ENCODE results near the gene PNMA6E.
A peak's percentile ranks its signal among the peaks of the same experiment; 100 is the strongest.
"Not testable (repeated sequence)": the region's sequence is repeated elsewhere in the genome, so short reads cannot be mapped to it uniquely, and the experiment has no call there.

The PNMA6E gene

DNA sequence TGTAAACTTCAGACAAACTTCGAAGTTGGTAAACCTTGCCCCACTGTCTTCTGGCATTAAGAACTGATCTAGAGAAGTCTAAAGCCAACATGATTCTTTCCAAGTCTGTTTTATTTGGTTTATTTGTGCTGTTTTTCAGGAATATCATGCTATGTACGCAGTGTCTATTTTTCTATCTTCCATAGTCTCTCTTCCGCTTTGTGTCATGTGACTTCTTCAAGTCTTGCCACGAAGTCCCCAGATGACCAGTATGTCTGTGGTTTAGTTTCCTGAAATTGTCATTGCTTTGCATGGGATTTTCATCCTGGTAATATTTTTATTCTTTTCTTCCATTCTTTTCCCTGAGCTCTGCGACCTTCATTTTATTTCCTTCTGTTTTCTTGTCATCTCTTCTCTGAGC is 15.1 kb downstream of the PNMA6E start:
- no peaks in the 10 kb centered on the region for H3K36me3 ChIP-seq (ENCODE audit: control insufficient read depth in 2 of 2, insufficient read depth in 1 of 2, low read length in 2 of 2)
- H3K9me3 ChIP-seq (ENCODE audit: control insufficient read depth, insufficient read depth, low read depth, low read length) = no peaks in the 10 kb centered on the region
- ChIA-PET POLR2A (no interaction called here), CTCF (interaction anchor here (0.5 to 1.7 kb wide), 3 partner anchors 24 to 1276 kb away, joined by 3 to 5 read pairs (median 4); partner anchors contain the start of gene HAUS7)
- no peaks in the 10 kb centered on the region for H3K4me1 ChIP-seq (ENCODE audit: control insufficient read depth, insufficient read depth, low read length)
- no peak for TF ChIP-seq MZF1 (tag by site-specific recombination; IDR thresholded peaks at IDR 0.05; ENCODE audit: borderline replicate concordance)
- TF ChIP-seq, protein P1, sequence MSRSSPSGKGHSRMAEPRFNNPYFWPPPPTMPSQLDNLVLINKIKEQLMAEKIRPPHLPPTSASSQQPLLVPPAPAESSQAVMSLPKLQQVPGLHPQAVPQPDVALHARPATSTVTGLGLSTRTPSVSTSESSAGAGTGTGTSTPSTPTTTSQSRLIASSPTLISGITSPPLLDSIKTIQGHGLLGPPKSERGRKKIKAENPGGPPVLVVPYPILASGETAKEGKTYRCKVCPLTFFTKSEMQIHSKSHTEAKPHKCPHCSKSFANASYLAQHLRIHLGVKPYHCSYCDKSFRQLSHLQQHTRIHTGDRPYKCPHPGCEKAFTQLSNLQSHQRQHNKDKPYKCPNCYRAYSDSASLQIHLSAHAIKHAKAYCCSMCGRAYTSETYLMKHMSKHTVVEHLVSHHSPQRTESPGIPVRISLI (tag by site-specific recombination; IDR thresholded peaks at IDR 0.05) = no peak
- TF ChIP-seq ZNF423 (tag by site-specific recombination; IDR thresholded peaks at IDR 0.05) = no peak
- no peak for TF ChIP-seq ZNF248 (tag by site-specific recombination; IDR thresholded peaks at IDR 0.05)
- no peak overlapping the region for H3K27ac ChIP-seq (ENCODE audit: extremely low read depth, low read depth, low read length)
- no peak overlapping the region for H3K4me3 ChIP-seq (ENCODE audit: low read depth, low read length)

DNA sequence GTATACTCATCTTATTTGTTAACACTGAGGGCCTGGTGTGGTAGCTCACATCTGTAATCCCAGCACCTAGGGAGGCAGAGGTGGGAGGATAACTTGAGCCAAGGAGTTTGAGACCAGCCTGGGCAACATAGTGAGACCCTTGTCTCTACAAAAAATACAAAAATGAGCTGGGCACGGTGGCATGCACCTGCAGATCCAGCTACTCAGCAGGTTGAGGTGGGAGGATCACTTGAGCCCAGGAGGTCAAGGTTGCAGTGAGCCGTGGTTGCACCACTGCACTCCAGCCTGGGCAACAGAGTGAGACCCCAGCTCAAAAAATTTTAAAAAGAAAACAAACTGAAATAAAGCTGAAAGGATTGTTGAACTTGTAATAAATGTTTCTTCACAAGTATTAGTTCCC is 16.2 kb downstream of the PNMA6E start:
- H3K4me3 ChIP-seq (ENCODE audit: low read depth, low read length); H3K9me3 ChIP-seq (ENCODE audit: control insufficient read depth, insufficient read depth, low read depth, low read length); H3K27ac ChIP-seq (ENCODE audit: extremely low read depth, low read depth, low read length); POLR2A ChIA-PET; H3K4me1 ChIP-seq (ENCODE audit: control insufficient read depth, insufficient read depth, low read length); H3K36me3 ChIP-seq (ENCODE audit: control insufficient read depth in 2 of 2, insufficient read depth in 1 of 2, low read length in 2 of 2): not testable (repeated sequence)
- CTCF ChIA-PET = interaction anchor here (1.2 kb wide), 1 partner anchor 14 kb away, joined by 4 read pairs; no protein-coding TSS in a partner anchor
- TF ChIP-seq ZNF121 (tag by site-specific recombination; IDR thresholded peaks at IDR 0.05) = peak; percentile 95

DNA sequence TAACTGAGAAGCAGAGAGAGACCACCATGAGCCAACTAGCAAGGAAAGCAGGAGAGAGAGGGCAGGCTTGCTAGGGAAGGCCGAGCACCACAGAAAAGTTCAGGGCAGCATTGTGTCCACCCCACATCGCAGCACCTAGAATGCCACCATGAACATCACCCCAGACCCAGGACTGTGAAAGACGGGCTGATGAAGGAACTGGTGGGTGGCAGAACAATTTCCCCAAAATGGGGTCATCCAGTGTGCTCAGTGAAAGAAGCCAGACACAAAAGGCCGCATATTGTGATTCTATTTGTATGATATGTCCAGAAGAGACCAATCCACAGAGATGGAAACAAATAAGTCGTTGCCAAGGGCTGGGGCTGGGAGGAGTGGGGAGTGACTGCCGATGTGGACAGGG is 16.8 kb downstream of the PNMA6E start:
- TF ChIP-seq, protein P2, sequence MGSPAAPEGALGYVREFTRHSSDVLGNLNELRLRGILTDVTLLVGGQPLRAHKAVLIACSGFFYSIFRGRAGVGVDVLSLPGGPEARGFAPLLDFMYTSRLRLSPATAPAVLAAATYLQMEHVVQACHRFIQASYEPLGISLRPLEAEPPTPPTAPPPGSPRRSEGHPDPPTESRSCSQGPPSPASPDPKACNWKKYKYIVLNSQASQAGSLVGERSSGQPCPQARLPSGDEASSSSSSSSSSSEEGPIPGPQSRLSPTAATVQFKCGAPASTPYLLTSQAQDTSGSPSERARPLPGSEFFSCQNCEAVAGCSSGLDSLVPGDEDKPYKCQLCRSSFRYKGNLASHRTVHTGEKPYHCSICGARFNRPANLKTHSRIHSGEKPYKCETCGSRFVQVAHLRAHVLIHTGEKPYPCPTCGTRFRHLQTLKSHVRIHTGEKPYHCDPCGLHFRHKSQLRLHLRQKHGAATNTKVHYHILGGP (tag by site-specific recombination; IDR thresholded peaks at IDR 0.05) = no peak
- TF ChIP-seq, protein P3, sequence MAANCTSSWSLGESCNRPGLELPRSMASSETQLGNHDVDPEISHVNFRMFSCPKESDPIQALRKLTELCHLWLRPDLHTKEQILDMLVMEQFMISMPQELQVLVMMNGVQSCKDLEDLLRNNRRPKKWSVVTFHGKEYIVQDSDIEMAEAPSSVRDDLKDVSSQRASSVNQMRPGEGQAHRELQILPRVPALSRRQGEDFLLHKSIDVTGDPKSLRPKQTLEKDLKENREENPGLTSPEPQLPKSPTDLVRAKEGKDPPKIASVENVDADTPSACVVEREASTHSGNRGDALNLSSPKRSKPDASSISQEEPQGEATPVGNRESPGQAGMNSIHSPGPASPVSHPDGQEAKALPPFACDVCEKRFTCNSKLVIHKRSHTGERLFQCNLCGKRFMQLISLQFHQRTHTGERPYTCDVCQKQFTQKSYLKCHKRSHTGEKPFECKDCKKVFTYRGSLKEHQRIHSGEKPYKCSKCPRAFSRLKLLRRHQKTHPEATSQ (tag by site-specific recombination; IDR thresholded peaks at IDR 0.05) = no peak
- TF ChIP-seq HOXD13 (CRISPR knock-in tag; IDR thresholded peaks at IDR 0.05; ENCODE audit: borderline replicate concordance) (no peak), ZNF211 (tag by site-specific recombination; IDR thresholded peaks at IDR 0.05; ENCODE audit: low read depth) (no peak), ZNF341 (tag by site-specific recombination; IDR thresholded peaks at IDR 0.05; ENCODE audit: low read depth) (no peak), ZSCAN30 (tag by site-specific recombination; IDR thresholded peaks at IDR 0.05) (no peak), ZNF214 (tag by site-specific recombination; IDR thresholded peaks at IDR 0.05; ENCODE audit: borderline replicate concordance) (no peak), ZNF114 (tag by site-specific recombination; IDR thresholded peaks at IDR 0.05) (no peak), WT1 (tag by site-specific recombination; IDR thresholded peaks at IDR 0.05) (no peak)
- TF ChIP-seq, protein P4, sequence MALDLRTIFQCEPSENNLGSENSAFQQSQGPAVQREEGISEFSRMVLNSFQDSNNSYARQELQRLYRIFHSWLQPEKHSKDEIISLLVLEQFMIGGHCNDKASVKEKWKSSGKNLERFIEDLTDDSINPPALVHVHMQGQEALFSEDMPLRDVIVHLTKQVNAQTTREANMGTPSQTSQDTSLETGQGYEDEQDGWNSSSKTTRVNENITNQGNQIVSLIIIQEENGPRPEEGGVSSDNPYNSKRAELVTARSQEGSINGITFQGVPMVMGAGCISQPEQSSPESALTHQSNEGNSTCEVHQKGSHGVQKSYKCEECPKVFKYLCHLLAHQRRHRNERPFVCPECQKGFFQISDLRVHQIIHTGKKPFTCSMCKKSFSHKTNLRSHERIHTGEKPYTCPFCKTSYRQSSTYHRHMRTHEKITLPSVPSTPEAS (tag by site-specific recombination; IDR thresholded peaks at IDR 0.05) = no peak
- TF ChIP-seq, protein P5, sequence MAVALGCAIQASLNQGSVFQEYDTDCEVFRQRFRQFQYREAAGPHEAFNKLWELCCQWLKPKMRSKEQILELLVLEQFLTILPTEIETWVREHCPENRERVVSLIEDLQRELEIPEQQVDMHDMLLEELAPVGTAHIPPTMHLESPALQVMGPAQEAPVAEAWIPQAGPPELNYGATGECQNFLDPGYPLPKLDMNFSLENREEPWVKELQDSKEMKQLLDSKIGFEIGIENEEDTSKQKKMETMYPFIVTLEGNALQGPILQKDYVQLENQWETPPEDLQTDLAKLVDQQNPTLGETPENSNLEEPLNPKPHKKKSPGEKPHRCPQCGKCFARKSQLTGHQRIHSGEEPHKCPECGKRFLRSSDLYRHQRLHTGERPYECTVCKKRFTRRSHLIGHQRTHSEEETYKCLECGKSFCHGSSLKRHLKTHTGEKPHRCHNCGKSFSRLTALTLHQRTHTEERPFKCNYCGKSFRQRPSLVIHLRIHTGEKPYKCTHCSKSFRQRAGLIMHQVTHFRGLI (tag by site-specific recombination; IDR thresholded peaks at IDR 0.05) = no peak
- TF ChIP-seq, protein P6, sequence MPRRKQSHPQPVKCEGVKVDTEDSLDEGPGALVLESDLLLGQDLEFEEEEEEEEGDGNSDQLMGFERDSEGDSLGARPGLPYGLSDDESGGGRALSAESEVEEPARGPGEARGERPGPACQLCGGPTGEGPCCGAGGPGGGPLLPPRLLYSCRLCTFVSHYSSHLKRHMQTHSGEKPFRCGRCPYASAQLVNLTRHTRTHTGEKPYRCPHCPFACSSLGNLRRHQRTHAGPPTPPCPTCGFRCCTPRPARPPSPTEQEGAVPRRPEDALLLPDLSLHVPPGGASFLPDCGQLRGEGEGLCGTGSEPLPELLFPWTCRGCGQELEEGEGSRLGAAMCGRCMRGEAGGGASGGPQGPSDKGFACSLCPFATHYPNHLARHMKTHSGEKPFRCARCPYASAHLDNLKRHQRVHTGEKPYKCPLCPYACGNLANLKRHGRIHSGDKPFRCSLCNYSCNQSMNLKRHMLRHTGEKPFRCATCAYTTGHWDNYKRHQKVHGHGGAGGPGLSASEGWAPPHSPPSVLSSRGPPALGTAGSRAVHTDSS (tag by site-specific recombination; IDR thresholded peaks at IDR 0.05) = no peak
- TF ChIP-seq, protein P7, sequence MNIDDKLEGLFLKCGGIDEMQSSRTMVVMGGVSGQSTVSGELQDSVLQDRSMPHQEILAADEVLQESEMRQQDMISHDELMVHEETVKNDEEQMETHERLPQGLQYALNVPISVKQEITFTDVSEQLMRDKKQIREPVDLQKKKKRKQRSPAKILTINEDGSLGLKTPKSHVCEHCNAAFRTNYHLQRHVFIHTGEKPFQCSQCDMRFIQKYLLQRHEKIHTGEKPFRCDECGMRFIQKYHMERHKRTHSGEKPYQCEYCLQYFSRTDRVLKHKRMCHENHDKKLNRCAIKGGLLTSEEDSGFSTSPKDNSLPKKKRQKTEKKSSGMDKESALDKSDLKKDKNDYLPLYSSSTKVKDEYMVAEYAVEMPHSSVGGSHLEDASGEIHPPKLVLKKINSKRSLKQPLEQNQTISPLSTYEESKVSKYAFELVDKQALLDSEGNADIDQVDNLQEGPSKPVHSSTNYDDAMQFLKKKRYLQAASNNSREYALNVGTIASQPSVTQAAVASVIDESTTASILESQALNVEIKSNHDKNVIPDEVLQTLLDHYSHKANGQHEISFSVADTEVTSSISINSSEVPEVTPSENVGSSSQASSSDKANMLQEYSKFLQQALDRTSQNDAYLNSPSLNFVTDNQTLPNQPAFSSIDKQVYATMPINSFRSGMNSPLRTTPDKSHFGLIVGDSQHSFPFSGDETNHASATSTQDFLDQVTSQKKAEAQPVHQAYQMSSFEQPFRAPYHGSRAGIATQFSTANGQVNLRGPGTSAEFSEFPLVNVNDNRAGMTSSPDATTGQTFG (tag by site-specific recombination; IDR thresholded peaks at IDR 0.05; ENCODE audit: borderline replicate concordance) = no peak
- no peaks in the 10 kb centered on the region for H3K36me3 ChIP-seq (ENCODE audit: control insufficient read depth in 2 of 2, insufficient read depth in 1 of 2, low read length in 2 of 2)
- CTCF ChIA-PET = no interaction called here
- no peak overlapping the region for H3K4me3 ChIP-seq (ENCODE audit: low read depth, low read length)
- no peak overlapping the region for H3K27ac ChIP-seq (ENCODE audit: extremely low read depth, low read depth, low read length)
- POLR2A ChIA-PET = no interaction called here
- H3K4me1 ChIP-seq (ENCODE audit: control insufficient read depth, insufficient read depth, low read length) = no peaks in the 10 kb centered on the region
- H3K9me3 ChIP-seq (ENCODE audit: control insufficient read depth, insufficient read depth, low read depth, low read length) = no peaks in the 10 kb centered on the region

All from HEK293 (cell line).